GM19467 (cell line): ENCODE measurements around the gene SMOC2.

Source experiments
- ATAC-seq: cut with Tn5 transposase; IDR thresholded peaks from one replicate; pipeline ENCODE4 v1.9.1; 2021; ENCODE audit warnings: mild to moderate bottlenecking, moderate library complexity; ENCODE audit not compliant: unreplicated experiment

The SMOC2 gene

DNA sequence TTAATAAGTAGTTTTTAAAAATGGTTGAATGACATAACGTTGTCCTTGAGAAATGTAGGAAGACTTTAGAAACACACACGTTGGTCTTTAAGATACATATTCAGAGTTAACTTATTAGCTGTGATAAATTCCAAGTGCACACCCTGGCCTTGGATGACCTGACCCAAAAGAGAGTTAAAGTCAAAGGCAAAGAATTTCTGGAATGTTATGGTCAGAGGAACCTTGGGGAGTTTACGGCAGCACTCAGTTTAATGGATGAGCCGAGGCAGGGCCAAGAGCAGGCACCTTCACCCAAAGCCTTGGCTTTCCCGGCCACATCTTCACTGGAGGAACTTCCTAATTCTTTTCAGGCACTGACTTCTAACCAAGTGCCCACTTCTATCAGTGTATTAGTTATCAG, 200.5 kb downstream of the SMOC2 start:
- no peak for ATAC-seq

GRCh38 chr6:168643401-168643800, 202.4 kb downstream of the SMOC2 start:
- ATAC-seq, result no peak

GRCh38 chr6:168645326-168645725, 204.3 kb downstream of the SMOC2 start:
- ATAC-seq, result no peak

- ATAC-seq, result no peak
Observed at GRCh38 chr6:168647271-168647670, 206.3 kb downstream of the SMOC2 start.

DNA sequence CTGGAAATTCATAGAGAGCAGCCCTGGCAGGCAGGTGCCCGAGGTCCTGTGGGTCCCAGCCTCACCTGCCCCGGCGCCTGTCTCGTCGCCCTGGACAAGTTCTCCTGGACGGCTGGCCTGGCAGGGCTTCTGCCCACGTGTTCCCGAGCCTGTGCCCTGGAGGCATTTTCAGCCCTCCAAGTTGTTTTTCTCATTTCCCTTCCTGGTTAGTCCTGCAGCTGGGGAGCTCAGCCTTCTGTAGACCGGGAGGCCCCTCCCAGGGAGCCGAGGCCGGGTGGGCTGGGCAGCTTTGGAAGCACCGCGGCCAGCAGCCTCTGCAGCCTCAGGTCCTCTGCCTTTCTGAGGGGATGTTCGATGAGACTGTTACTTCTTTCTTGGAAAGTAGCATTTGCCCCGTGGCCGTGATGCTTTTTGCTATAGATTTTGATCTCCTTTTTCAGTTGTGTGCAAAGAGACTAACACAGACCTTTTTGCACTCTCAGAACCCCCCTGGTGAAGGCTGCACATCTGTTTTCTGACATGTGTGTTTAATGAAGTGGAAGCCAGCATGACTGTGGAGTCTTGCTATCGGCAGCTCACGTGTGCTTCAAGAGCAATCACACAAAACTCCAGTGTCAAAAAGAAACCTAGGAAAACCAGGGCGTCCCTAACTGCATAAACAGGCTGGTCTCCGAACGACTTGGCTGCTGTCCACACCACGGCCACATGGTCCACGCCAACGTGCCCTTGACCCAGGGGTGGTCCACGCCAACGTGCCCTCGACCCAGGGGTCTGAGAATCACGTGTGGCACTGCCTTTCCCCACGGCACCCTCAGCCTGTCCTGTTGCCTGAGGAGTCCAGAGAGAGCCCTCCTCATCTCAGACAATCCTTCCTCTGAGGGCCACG, 207.5 kb downstream of the SMOC2 start:
- no peak for ATAC-seq

DNA sequence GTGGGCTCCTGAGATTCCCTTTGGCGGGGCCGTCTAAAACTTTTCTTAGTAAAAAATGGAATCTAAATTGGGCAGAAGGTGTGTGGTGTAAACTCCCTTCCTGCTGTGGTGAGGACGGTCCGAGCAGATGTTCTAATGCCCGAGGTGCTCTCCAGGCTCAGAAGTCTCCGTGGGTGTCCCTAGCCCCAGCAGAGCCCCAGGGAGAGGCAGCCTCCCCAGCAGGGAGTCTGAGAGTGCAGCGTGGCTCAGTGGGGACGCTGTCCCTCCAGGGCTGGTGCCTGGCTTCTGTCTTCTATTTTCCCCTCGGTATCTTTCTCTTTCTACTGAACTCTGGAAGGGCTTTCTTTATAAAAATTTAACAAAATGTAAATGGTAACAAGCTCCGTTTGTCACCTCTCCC, 208.2 kb downstream of the SMOC2 start:
- no peak for ATAC-seq

GRCh38 chr6:168650671-168651111, 209.7 kb downstream of the SMOC2 start:
- no peak for ATAC-seq

DNA sequence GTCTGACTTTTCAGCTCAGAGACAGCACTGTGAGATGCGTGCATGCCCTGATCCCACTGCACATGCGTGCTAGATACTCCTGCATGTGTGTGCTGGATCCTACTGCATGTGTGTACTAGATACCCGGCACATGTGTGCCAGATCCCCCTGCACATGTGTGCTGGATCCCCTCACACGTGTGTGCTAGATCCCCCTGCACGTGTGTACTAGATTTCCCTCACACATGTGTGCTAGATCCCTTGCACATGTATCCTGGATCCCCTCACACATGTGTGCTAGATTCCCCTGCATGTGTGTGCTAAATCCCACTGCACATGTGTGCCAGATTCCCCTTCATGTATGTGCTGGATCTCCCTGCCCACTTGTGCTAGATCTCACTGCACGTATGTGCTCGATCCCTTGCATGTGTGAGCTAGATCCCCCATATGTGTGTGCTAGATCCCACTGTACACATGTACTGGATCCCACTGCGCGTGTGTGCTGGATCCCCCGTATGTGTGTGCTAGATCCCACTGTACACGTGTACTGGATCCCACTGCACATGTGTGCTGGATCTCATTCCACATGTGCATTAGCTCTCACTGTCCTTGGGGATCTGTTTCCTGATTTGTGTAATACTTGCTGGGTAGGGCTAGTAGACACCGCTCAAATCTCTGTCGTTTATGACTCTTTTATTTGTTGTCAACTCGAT, 214.6 kb downstream of the SMOC2 start:
- ATAC-seq, result no peak

GRCh38 chr6:168658059-168658458, 217.1 kb downstream of the SMOC2 start:
- no peak for ATAC-seq

- no peak for ATAC-seq
Observed at GRCh38 chr6:168660400-168660945, 219.5 kb downstream of the SMOC2 start.

- no peak for ATAC-seq
Observed at GRCh38 chr6:168662301-168662936, 221.4 kb downstream of the SMOC2 start.

DNA sequence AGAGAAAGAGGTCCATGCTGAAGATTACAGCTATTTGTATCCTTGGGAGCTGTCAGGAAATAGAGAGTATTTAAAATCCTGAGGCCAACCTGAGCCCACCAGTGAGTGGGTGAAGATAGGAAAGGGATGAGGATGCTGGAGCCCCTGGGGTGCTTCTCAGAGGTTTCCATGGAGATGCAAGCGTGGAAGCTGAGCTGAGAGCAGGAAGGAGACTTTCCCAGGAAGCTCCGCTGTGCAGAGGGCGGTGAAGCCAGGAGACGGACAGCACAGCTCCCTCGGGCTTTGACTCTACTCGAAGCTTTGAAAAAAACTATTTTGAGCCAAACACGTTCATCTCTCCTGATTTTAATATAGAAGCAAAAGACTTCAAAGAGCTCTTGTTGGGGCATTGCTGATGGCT, 222.1 kb downstream of the SMOC2 start:
- ATAC-seq, result no peak

DNA sequence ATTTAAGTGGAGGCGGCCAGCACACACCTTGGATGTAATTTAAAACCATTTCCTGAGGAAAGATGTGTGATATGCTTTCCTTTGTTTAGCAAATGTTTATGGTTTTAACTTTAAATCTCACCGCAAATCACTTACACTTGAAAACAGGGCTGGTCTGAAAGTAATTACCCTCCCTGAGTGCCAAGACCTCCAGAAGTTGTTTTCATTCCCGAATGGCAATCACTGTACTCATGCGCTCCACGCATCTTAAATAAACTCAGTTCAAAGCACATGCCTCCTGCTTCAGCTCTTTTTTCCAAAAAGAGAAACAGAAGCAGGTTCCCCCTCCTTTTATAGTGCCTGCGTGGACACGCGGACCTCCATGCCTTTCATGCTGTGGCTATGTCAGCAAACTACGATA, 224.0 kb downstream of the SMOC2 start:
- ATAC-seq, result no peak

- no peak for ATAC-seq
Observed at GRCh38 chr6:168666170-168666569, 225.2 kb downstream of the SMOC2 start.

GRCh38 chr6:168666699-168667427, 225.9 kb downstream of the SMOC2 start:
- no peak for ATAC-seq

DNA sequence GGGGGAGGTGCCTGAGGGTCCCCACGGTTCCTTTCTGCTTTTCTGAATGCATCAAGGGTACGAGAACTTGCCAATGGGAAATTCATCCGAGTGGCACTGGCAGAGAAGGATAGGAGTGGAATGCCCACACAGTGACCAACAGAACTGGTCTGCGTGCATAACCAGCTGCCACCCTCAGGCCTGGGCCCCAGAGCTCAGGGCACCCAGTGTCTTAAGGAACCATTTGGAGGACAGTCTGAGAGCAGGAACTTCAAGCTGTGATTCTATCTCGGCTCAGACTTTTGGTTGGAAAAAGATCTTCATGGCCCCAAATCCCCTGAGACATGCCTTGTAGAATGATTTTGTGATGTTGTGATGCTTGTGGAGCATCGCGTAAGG, 226.4 kb downstream of the SMOC2 start:
- no peak for ATAC-seq

DNA sequence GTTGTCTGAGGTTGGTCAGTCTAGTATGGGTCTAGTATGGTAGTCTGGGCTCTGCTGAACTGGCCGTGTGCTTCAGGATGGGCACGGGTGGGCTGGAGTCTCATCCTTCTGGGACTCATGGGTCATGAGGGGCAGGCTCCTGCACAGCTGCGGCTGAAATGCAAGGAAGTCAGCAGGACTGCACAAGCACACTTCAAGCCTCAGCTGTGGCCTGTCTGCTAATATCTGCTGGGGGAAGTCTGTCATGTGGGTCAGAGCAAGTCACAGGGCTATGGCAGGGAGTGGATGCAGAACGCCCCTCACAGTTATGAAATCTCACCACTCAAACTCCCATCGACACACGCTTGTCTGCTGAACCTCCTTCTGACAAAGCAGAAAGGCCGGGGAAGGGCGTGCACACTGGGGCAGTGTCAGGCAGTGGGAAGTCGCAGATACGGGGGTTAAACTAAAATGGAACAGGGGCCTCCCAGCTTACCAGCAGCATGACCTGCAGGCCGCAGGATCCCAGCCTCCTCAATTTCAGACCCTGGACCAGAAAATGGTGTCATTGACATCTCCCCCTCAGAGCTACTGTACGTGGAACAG, 229.5 kb downstream of the SMOC2 start:
- no peak for ATAC-seq

DNA sequence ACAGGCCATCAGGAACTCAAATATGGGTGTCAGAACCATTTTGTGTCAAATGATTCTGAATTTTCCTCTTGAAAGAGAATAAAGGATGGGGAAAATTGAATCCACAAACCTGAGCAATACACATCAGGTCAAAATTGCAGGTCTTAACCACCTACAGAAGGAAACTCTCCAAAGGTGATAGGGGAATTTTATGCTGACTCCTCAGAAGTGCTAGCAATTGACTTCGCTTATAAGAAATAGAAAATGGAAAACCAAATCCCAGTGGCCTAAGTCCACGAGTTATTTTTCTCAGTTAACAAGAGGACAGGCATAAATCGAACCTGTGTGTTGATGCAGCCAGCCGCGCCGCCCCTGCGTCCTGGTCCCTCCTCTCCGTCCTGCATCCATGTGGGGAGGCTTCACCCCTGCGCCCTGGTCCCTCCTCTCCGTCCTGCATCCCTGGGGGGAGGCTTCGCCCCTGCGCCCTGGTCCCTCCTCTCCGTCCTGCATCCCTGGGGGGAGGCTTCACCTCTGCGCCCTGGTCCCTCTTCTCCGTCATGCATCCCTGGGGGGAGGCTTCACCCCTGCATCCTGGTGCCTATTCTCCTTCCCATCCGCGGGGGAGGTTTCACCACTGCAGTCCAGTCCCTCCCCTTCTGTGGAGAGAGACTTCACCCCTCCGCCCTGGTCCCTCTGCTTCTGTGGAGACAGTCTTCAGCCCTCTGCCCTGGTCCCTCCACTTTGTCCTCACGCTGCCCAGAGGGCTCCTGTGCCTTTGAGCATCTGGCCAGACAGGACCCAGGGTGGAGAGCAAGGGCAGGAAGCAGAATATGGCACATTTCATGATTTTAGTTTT, 230.3 kb downstream of the SMOC2 start:
- ATAC-seq, result no peak

GRCh38 chr6:168671863-168672546, 231.0 kb downstream of the SMOC2 start:
- ATAC-seq, result no peak
